Lower lobe of right lung (tissue), 2 donors: ENCODE data around the gene DRG2. TPM values are rescaled to one million over a fixed set of nuclear protein-coding genes. Genes with fewer than 3 reads are reported as not detected.

Experiments used
- ATAC-seq, 2 donors: fragments of 200-7000 bp; cut with Tn5 transposase; one replicate each; pipeline ENCODE4 v1.9.1; 2020 to 2022; ENCODE audit warnings: mild to moderate bottlenecking in 2 of 2, moderate library complexity in 2 of 2
- DNase-seq: peaks from one replicate; pipeline ENCODE4 v3.0.0-alpha.2; 2020
- H3K27ac ChIP-seq: fragments of 200-600 bp; one replicate; pipeline ENCODE4 v1.8.0; 2022
- H3K27me3 ChIP-seq: fragments of 200-600 bp; one replicate; pipeline ENCODE4 v1.8.0; 2022; ENCODE audit warnings: low read depth
- H3K36me3 ChIP-seq: fragments of 200-600 bp; one replicate; pipeline ENCODE4 v1.8.0; 2022; ENCODE audit warnings: mild to moderate bottlenecking
- H3K4me1 ChIP-seq: fragments of 200-600 bp; one replicate; pipeline ENCODE4 v1.8.0; 2022
- H3K4me3 ChIP-seq: fragments of 200-600 bp; one replicate; pipeline ENCODE4 v1.8.0; 2022; ENCODE audit warnings: mild to moderate bottlenecking
- H3K9me3 ChIP-seq: fragments of 200-600 bp; one replicate; pipeline ENCODE4 v1.8.0; 2022
- intact Hi-C: fragments of 100-400 bp; cut with DNase I; formaldehyde crosslinking; loops from one replicate; pipeline ENCODE4 v1.11.0; 2022
- total RNA-seq: library from RNA; stranded (reverse); fragmentation: NEBNext Ultra II Directional; extraction: Animal tissue kit (Norgen Biotek cat#: 25700); gene quantifications from one replicate; pipeline ENCODE4 v1.2.1, GENCODE V29; 2021
- TF ChIP-seq, protein P1 (sequence below): fragments of 200-600 bp; IDR thresholded peaks from one replicate; pipeline ENCODE4 v1.8.0; 2022; ENCODE audit warnings: antibody characterized with exemption, mild to moderate bottlenecking
- donor health status: DM: no; HTN: yes; CAD: no; lungs with severe emphysema.

Gene DRG2
- total RNA-seq, 1 donor from 2014 or later: 29.2 TPM

DNA sequence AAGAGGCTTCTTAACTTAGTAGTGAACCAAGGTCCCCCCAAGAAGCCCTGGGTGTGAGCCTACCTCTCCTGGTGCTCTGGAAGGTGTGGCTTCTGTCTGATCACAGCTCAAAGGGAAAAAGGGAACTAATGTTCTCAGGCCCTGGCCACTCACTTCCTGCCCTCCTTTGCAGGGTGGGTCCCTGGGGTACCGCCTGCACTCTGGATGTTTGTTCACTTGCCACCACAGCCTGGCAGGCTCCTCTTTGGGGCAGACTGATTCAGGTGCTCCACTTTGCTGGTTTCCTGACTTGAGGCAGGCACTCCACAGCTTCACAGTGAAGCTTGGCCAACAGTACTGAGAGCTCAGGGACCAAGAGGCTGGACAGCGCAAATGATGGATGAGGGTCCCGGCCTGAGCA is 14.9 kb downstream of the DRG2 start:
- Histone ChIP-seq H3K4me3 (no peak overlapping the region), H3K27me3 (no peaks in the 10 kb centered on the region), H3K9me3 (no peaks in the 10 kb centered on the region), H3K27ac (no peak overlapping the region), H3K36me3 (peaks cover 82% of the 10 kb centered on the region), H3K4me1 (no peaks in the 10 kb centered on the region)
- ATAC-seq (no peak), DNase-seq (no peak)
- TF ChIP-seq, protein P1, sequence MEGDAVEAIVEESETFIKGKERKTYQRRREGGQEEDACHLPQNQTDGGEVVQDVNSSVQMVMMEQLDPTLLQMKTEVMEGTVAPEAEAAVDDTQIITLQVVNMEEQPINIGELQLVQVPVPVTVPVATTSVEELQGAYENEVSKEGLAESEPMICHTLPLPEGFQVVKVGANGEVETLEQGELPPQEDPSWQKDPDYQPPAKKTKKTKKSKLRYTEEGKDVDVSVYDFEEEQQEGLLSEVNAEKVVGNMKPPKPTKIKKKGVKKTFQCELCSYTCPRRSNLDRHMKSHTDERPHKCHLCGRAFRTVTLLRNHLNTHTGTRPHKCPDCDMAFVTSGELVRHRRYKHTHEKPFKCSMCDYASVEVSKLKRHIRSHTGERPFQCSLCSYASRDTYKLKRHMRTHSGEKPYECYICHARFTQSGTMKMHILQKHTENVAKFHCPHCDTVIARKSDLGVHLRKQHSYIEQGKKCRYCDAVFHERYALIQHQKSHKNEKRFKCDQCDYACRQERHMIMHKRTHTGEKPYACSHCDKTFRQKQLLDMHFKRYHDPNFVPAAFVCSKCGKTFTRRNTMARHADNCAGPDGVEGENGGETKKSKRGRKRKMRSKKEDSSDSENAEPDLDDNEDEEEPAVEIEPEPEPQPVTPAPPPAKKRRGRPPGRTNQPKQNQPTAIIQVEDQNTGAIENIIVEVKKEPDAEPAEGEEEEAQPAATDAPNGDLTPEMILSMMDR: no peak
- intact Hi-C loops: no loop called here

DNA sequence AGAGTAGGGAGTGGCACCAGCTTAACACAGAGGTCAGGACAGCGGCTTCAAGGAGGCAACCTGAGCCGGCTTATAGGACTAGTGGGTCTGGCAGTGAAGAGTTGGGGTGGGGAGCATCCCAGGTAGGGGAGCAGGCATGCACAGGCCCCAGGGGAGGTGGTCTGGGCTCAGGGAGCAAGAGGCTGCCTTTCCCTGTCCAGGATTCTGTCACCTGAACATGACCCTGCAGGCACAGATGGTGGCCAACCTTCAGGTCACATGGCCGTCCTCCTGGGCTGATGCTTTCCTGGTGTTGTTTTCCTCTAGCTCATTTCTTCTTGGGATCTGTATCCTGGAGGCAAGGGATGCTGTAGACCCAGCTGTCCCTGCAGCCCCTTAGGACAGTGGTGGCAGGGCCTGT is 17.3 kb downstream of the DRG2 start:
- Histone ChIP-seq H3K27ac (no peak overlapping the region), H3K27me3 (no peaks in the 10 kb centered on the region), H3K4me3 (no peak overlapping the region), H3K36me3 (peaks cover 58% of the 10 kb centered on the region), H3K4me1 (no peaks in the 10 kb centered on the region), H3K9me3 (no peaks in the 10 kb centered on the region)
- intact Hi-C loops: no loop called here
- ATAC-seq: no peak
- DNase-seq: no peak
- TF ChIP-seq, protein P1: no peak

DNA sequence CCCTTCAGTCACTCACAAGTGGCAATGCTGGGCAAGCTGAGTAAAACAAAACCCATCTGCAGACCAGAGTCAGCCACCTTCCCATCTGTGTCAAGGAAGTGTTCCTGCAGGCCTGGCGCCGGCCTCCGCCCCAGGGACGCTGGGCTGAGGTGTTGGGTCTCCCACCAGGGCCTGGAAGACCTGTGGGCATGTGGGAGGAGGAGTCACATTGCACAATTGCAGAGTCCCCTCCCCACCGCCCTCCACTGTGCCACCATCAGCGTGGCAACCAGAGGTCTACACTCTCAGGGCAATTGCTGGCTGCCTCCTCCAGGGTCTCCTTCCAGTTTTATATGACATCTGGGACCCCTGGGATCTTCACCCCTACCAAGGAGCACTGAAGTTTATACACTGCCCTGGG is 17.8 kb downstream of the DRG2 start:
- Histone ChIP-seq H3K27me3 (no peaks in the 10 kb centered on the region), H3K4me3 (no peak overlapping the region), H3K4me1 (no peaks in the 10 kb centered on the region), H3K9me3 (no peaks in the 10 kb centered on the region), H3K36me3 (peaks cover 52% of the 10 kb centered on the region), H3K27ac (no peak overlapping the region)
- DNase-seq: no peak
- ATAC-seq: no peak
- TF ChIP-seq, protein P1: no peak
- intact Hi-C loops: no loop called here

DNA sequence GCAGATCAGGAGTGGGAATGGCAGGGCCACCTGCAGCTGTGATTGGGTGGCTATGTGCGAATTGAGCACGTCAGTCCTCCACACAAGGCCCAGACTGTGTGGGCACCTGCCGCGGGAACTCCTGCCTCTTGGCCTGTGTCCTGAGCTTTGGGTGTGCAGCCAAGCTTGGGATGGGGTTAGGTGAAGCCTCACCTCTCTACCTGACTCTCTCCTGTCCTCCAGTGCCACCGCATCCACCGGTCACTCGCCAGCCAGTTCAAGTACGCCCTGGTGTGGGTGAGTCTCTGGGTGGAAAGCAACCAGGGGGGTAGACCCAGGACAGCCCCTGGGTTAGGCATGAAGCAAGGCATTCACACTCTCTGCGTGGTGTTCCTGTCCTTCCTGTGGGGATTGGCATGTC is 18.5 kb downstream of the DRG2 start:
- Histone ChIP-seq H3K4me1 (no peaks in the 10 kb centered on the region), H3K36me3 (peaks cover 46% of the 10 kb centered on the region), H3K9me3 (no peaks in the 10 kb centered on the region), H3K27ac (no peak overlapping the region), H3K27me3 (no peaks in the 10 kb centered on the region), H3K4me3 (no peak overlapping the region)
- TF ChIP-seq, protein P1: no peak
- ATAC-seq (no peak), DNase-seq (no peak)
- intact Hi-C loops: no loop called here

DNA sequence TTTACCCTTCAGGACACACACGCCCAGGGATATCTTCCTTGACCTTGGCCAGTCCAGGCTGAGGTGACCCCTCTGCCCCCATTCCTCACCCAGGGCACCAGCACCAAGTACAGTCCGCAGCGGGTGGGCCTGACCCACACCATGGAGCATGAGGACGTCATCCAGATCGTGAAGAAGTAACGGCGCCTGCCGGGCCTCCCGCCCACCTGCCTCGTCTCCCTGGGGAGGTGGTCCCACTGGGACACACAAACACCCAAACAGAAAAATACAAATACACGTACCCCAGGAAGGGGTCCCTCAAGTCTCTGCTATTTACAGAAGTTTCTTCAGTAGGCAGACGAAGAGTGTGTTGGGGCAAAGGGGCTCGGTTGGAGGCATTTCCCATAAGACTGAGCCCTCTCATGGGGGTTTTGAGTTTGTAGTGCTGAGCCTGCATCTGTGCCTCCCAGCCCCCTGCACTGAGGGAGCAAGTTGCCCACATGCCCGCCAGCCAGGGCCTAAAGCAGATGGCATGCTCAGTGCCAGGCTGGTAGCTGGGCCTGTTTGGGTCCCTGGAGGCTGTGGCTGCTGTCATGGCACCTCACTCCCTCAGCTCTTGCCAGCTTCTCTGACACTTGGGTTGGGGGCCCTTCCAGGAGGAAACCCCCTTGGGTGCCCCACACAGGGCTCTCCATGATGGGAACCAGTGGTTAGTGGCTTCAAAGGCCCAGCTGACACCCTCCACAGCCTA is 19.5 kb downstream of the DRG2 start:
- Histone ChIP-seq H3K36me3 (peaks cover 37% of the 10 kb centered on the region), H3K4me1 (no peaks in the 10 kb centered on the region), H3K9me3 (no peaks in the 10 kb centered on the region), H3K4me3 (no peak overlapping the region), H3K27me3 (no peaks in the 10 kb centered on the region), H3K27ac (no peak overlapping the region)
- ATAC-seq (no peak), DNase-seq (no peak)
- TF ChIP-seq, protein P1: no peak
- intact Hi-C loops: no loop called here
